BJ (cell line): ENCODE measurements around the gene TMPRSS4. TPM values are rescaled to one million over a fixed set of nuclear protein-coding genes. Genes with fewer than 3 reads are reported as not detected.

Source experiments
- CTCF ChIA-PET: fragments of 350-600 bp; formaldehyde crosslinking; extraction: SDS; loops from one replicate; lab custom pipeline; 2021; ENCODE audit warnings: antibody characterized with exemption, inconsistent platforms; lab: Yijun Ruan, JAX
- POLR2A ChIA-PET: fragments of 300-600 bp; sonication (Branson Sonifier 250); formaldehyde crosslinking; extraction: SDS; loops from one replicate; lab custom pipeline; 2021; ENCODE audit warnings: antibody characterized with exemption; lab: Charles Lee
- DNase-seq: peaks from one replicate; pipeline ENCODE4 v3.0.0-alpha.2; 2011; ENCODE audit warnings: low read depth
- H3K27me3 ChIP-seq: 2 replicates; pipeline ENCODE4 v1.6.0; 2011; ENCODE audit warnings: low read length; ENCODE audit not compliant: control insufficient read depth, insufficient read depth
- H3K36me3 ChIP-seq: 2 replicates; pipeline ENCODE4 v1.5.1; 2011; ENCODE audit warnings: low read length; ENCODE audit not compliant: control insufficient read depth, insufficient read depth
- H3K4me3 ChIP-seq: 2 replicates; pipeline ENCODE4 v1.5.1; 2011; ENCODE audit warnings: low read depth, mild to moderate bottlenecking, control low read depth, low read length
- CTCF ChIP-seq: IDR thresholded peaks from 2 replicates; pipeline ENCODE4 v1.5.1; 2011; ENCODE audit warnings: low read depth, mild to moderate bottlenecking, control low read depth, inconsistent platforms, low read length, moderate library complexity; ENCODE audit not compliant: insufficient read depth
- polyA minus RNA-seq: library from RNA; depleted of rRNA, polyadenylated mRNA; stranded (reverse); fragments of >200 nt; gene quantifications from 2 replicates; pipeline ENCODE4 v1.2.3, GENCODE V29; 2011; rRNA and poly(A)+ RNA removed
- polyA plus RNA-seq: library from polyadenylated mRNA; depleted of rRNA; stranded (reverse); fragments of >200 nt; gene quantifications from 2 replicates; pipeline ENCODE4 v1.2.3, GENCODE V29; 2011; rRNA removed

Gene TMPRSS4
- polyA plus RNA-seq (not detected in 2 replicates), polyA minus RNA-seq (not detected in 2 replicates)

GRCh38 chr11:118076754-118077281 lies at the start of gene TMPRSS4:
TSS of gene TMPRSS4 (plus strand) at chr11:118077078. CDS start at chr11:118077303, 225 bp downstream.
- ChIA-PET CTCF (no interaction called here), POLR2A (no interaction called here)
- no peaks in the 10 kb centered on the region for H3K27me3 ChIP-seq
- H3K4me3 ChIP-seq, result no peak within 1 kb of the TSS
- no peaks in the 10 kb centered on the region for H3K36me3 ChIP-seq
- DNase-seq, result no peak
- no peak for TF ChIP-seq CTCF

DNA sequence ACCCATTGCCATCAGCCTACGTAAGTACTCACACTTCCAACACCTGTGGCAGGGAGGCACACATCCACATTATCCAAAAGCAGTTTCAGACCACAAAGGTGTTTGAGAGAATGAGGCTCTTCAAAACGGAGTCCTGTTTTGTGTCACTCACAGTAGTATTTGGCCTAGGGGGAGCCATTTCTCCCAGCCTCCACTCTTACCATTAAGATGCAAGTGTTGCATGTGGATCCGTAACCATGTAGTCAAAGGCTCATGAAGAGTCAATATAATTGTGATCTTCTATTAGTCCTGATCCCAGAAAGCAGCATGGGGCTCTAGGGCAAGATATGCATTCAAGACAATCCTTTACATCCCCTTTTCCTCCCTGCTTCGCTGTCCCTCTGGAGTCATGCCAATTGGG lies 49.2 kb upstream of the TMPRSS4 start:
- POLR2A ChIA-PET, result no interaction called here
- no peak for DNase-seq
- TF ChIP-seq CTCF, result no peak
- CTCF ChIA-PET, result no interaction called here
- H3K36me3 ChIP-seq, result no peaks in the 10 kb centered on the region
- H3K27me3 ChIP-seq, result no peaks in the 10 kb centered on the region
- H3K4me3 ChIP-seq, result no peak overlapping the region

- ChIA-PET CTCF (no interaction called here), POLR2A (no interaction called here)
- Histone ChIP-seq H3K27me3 (no peaks in the 10 kb centered on the region), H3K36me3 (no peaks in the 10 kb centered on the region), H3K4me3 (no peak overlapping the region)
- DNase-seq, result no peak
- TF ChIP-seq CTCF, result no peak
These were observed 48.3 kb upstream of the TMPRSS4 start for GRCh38 chr11:118028626-118029025.

DNA sequence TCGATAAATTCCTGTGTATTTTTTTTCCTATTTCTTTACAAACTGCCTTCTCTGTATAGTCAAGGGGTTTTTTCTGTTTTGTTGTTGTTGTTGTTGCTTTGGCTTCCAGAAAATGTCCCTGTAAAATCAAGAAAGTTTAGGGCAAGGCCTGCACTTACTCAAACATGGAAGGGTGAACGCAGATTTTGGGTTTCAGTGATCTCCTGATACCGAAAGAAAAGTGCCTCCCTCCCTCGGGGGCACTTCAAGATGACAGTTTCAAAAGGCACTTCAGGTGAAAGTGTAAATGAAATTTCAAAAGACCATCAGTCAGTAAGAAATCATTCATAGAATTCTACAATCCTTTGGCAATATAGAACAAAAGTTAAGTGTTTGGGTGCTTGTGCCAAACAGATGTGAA lies 43.4 kb upstream of the TMPRSS4 start:
- DNase-seq, result no peak
- CTCF ChIA-PET, result no interaction called here

DNA sequence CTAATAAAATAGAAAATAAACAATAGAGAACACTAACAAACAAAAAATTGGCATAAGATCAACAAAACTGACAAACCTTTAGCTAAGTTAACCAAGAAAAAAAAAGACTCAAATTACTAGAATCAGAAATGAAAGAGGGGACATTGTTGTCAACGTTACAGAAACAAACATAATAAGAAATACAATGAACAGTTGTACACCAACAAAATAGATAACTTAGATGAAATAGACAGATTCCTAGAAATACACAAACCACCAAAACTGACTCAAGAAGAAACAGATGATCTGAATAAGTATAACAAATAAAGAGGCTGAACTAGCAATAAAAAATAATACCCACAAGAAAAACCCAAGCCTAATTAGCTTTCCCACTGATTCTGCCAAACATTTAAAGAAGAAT lies 34.7 kb upstream of the TMPRSS4 start:
- no peak for DNase-seq
- Histone ChIP-seq H3K4me3 (no peak overlapping the region), H3K36me3 (no peaks in the 10 kb centered on the region), H3K27me3 (no peaks in the 10 kb centered on the region; the same call in 1 of the 2 replicates)
- ChIA-PET POLR2A (no interaction called here), CTCF (no interaction called here)
- no peak for TF ChIP-seq CTCF

More for the DNA sequence above, 43.4 kb upstream of the TMPRSS4 start:
- POLR2A ChIA-PET, result no interaction called here
- TF ChIP-seq CTCF, result no peak
- no peak overlapping the region for H3K4me3 ChIP-seq
- H3K27me3 ChIP-seq, result no peaks in the 10 kb centered on the region; the same call in 1 of the 2 replicates
- no peaks in the 10 kb centered on the region for H3K36me3 ChIP-seq
